Epithelial cell of esophagus (primary cell): ENCODE results near the gene NMT1.

Experiments used
- DNase-seq: peaks from one replicate; pipeline ENCODE4 v3.0.0; 2010; ENCODE audit warnings: low read depth
- H3K4me3 ChIP-seq: 2 replicates; pipeline ENCODE4 v1.5.1; 2011; ENCODE audit warnings: mild to moderate bottlenecking, low read length, control low read depth
- TF ChIP-seq, protein P1 (sequence below): IDR thresholded peaks from 2 replicates; pipeline ENCODE4 v1.5.1; 2011; ENCODE audit warnings: low read depth, mild to moderate bottlenecking, low read length, control low read depth, inconsistent platforms; ENCODE audit not compliant: insufficient read depth; ENCODE audit errors: missing control alignments

NMT1 gene

DNA sequence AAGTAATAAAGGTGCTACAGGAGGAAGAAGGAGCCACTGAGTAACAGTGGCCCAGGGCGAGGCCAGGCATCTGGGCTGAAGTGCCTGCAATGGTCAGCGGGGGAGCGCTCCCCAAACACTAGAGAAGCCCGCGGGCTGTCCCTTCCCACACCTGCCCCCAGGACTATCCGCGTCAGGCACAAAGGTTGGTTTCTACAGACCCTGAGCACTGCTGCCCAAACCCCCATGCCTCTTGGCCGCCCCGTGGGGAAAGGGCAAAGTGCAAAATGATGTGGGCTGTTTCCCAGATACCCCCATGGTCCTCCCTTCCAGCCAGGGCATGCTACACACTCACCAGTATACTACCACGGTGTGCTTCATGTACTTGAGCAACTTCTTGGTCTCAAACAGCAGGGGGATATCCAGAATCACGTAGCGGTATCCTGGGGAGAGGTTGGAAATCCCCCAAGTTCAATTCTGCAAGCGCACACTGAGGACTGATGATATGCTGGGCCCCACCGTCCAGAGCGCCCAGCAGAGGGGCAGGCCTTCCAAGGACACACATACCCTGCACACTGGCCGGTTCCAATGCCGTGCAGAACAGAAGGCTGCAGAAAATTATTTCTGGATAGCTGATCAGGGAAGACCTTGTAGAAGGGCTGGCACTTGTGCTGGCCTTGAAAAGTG lies 31.2 kb upstream of the NMT1 start:
- TF ChIP-seq, protein P1, sequence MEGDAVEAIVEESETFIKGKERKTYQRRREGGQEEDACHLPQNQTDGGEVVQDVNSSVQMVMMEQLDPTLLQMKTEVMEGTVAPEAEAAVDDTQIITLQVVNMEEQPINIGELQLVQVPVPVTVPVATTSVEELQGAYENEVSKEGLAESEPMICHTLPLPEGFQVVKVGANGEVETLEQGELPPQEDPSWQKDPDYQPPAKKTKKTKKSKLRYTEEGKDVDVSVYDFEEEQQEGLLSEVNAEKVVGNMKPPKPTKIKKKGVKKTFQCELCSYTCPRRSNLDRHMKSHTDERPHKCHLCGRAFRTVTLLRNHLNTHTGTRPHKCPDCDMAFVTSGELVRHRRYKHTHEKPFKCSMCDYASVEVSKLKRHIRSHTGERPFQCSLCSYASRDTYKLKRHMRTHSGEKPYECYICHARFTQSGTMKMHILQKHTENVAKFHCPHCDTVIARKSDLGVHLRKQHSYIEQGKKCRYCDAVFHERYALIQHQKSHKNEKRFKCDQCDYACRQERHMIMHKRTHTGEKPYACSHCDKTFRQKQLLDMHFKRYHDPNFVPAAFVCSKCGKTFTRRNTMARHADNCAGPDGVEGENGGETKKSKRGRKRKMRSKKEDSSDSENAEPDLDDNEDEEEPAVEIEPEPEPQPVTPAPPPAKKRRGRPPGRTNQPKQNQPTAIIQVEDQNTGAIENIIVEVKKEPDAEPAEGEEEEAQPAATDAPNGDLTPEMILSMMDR, result no peak
- DNase-seq, result no peak
- H3K4me3 ChIP-seq, result no peak overlapping the region

DNA sequence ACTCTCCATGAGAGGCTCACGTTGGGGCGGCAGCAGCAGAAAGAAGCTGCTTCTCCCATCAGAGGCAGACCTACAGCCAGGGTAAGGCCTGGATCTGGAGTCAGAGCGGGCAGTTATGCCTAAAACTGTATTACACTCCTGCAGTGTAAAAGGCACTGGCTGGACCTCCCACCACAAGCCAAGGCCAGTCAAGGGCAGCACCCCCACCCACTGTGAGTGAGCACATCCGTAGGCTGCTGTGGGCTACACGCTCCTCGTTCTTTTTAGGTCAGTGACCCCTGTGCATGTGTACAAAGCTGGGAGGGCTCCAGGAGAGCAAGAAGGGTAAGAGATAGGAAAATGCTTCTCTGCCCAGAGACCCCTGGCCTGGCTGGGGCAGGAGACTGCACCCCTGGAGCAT lies 30.4 kb upstream of the NMT1 start:
- TF ChIP-seq, protein P1, result no peak
- no peak for DNase-seq
- H3K4me3 ChIP-seq, result no peak overlapping the region

DNA sequence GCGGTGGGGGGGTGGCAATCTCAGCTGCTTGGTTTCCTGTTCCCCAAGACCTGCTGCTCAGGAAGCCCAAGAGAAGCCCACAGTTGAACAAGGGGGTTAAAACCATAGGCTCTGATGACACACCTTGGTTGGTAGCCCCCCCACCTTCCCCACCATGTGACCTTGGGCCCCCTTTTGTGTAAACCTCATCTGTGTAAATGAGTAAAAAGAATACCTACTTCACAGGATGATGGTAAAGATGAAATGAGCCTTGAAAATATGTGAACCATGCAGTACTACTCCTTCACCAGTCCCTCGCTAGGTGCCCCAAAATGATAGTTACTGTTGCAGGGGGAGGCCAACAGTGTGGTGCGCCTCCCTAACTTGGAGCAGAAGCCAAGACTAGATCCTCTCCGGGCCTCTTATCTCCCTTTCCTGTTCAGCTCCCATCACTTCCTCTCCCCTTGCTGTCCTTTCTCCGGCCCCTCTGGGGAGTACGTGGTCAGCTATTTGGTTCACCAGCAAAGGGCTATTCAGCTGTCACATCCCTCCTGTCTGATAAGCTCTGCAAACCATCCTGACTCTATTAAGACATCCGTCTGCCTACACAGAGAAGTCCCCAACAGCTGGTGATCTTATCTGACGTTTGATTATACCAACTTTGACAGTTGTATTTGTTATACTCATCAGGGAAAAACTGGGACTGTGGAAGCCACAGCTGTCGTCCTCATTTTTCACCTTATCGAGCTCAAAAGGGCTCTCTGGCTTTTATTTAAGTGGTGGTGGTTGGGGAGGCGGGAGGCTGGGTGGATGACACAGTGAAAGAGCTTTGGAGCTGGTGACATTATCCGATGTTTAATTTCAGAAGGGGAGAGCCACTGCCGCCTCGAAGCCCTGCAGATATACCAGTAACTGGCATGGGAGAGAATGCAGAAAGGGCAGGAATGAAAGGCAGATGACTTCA lies 29.6 kb upstream of the NMT1 start:
- H3K4me3 ChIP-seq, result no peak overlapping the region
- no peak for DNase-seq

DNA sequence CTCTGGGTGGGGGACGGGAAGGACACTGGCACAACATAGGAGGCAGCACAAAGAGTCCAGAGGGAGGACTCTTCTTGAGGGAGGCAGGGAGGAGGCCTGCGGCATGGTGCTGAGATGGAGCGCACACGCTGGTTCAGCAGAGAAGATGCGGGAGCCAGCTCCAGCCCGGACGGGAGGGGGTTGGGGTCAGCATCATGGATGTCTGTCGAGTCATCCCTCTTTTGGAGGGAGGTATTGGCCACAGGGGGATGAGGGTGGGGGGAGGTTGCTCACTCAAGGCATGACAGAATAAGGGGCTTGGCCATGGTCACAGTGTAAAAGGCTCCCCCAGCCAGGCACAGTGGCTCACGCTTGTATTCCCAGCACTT lies 29.0 kb upstream of the NMT1 start:
- no peak overlapping the region for H3K4me3 ChIP-seq
- TF ChIP-seq, protein P1, result no peak
- DNase-seq, result no peak

More for the DNA sequence above, 29.6 kb upstream of the NMT1 start:
- TF ChIP-seq, protein P1, result no peak

DNA sequence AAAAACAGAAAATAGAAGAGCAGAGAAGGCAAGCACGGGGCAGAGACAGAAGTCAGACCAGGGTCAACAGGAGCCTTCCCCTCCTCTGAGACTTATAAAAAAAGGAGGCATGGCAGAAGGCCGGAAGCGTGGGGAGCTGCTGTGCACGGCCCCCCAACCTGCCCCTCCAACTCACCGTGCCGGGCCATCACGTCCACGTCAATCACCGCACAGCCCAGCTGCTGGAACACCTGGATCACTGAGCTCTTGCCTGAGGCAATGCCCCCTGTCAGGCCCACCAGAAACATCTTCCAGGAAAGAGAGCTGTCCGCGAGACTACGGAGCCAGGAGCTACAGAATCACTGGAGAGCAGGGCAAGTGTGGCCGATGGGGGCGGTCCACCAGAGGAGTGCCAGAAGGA lies 26.5 kb upstream of the NMT1 start:
- H3K4me3 ChIP-seq, result no peak overlapping the region
- DNase-seq, result no peak
- TF ChIP-seq, protein P1, result no peak

DNA sequence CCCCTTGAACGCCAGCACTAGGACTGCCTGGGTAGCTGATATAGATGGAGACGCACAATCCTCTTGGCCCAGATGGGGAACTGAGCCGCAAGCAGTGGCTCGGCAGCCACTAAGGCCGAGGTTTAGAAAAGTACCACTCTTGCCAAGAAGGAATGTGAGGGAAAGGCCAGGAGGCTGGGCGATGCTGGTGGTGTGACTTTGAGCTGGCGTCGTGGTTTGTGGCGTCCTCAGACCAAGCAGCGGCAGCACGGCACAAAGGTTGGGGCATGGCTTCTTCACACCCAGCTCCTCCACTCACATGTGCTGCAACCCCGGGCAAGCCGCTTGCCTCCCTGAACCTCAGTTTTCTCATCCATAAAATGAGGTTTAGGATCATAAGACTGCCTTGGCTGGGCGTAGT lies 25.3 kb upstream of the NMT1 start:
- no peak for DNase-seq

More for the DNA sequence above, 25.3 kb upstream of the NMT1 start:
- no peak overlapping the region for H3K4me3 ChIP-seq
- TF ChIP-seq, protein P1, result no peak
